Measurements from ENCODE around the gene MPZL1. TPM values are rescaled to one million over a fixed set of nuclear protein-coding genes. Genes with fewer than 3 reads are reported as not detected.

Gene MPZL1
- total and polyA plus RNA-seq, 2 of the 13 experiments (the other 11 are each of a cell fraction or from before 2014, with no cell fraction given): 38.0 to 68.7 TPM

DNA sequence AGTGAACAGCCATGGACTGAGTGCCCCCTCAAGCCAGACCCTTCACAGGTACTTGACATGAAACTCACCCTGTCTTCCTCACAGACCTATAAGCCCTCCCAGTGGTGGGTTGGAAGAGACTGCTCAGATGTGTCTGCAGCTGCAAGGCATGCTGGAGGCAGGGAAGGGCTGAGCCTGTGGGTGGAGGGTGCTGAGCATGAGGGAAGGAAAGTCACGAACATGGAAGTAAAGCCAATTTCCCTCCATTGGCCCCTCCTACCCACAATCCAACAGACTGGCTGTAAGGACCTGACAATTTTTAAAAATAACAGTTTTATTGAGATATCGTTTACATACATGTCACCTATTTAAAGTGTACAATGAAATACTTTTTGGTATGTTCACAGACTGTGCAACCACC, 47.6 kb upstream of the MPZL1 start:
- Histone ChIP-seq H3K9ac (ENCODE audit: insufficient read depth, low read depth, low read length) (no peak overlapping the region), H3K4me1 (ENCODE audit: insufficient read depth, low read length) (peaks cover 1% of the 10 kb centered on the region; the same call in 1 of the 2 replicates), H3K9me3 (ENCODE audit: low read length) (no peaks in the 10 kb centered on the region), H3K27me3 (ENCODE audit: control insufficient read depth in 1 of 2, insufficient read depth in 2 of 2, low read length in 2 of 2) (no peaks in the 10 kb centered on the region; a peak in 1 of 5 replicates), H3K27ac (ENCODE audit: extremely low read length, insufficient read depth, low read length) (no peak overlapping the region), H3K4me3 (replicated peaks in 1 of 3; ENCODE audit: insufficient read depth in 1 of 3, low read depth in 2 of 3, low read length in 3 of 3) (no peak overlapping the region), H3K36me3 (replicated peaks in 1 of 2; ENCODE audit: control insufficient read depth in 1 of 2, insufficient read depth in 2 of 2, low read length in 2 of 2) (no peaks in the 10 kb centered on the region), H3K79me2 (ENCODE audit: insufficient read depth, low read length) (no peaks in the 10 kb centered on the region), H2AFZ (ENCODE audit: low read length) (no peak overlapping the region), H4K20me1 (ENCODE audit: insufficient read depth, low read length) (no peaks in the 10 kb centered on the region), H3K4me2 (ENCODE audit: low read depth, low read length) (no peak overlapping the region)
- BruUV-seq (replicated peaks): no TSS peak
- TF ChIP-seq MXI1 (IDR thresholded peaks at IDR 0.05; ENCODE audit: borderline replicate concordance, low read depth, low read length) (no peak), ZNF160 (CRISPR knock-in tag; IDR thresholded peaks at IDR 0.05) (no peak), ZNF777 (CRISPR knock-in tag; IDR thresholded peaks at IDR 0.05) (no peak), ZNF251 (CRISPR knock-in tag; IDR thresholded peaks at IDR 0.05) (no peak), ZNF292 (CRISPR knock-in tag; IDR thresholded peaks at IDR 0.05; ENCODE audit: borderline replicate concordance, low read depth) (no peak), ZNF235 (CRISPR knock-in tag; IDR thresholded peaks at IDR 0.05; ENCODE audit: borderline replicate concordance) (no peak), SAFB2 (CRISPR knock-in tag; IDR thresholded peaks at IDR 0.05; ENCODE audit: borderline replicate concordance, low read depth) (no peak), MTA1 (CRISPR knock-in tag; IDR thresholded peaks at IDR 0.05; ENCODE audit: borderline replicate concordance) (no peak), ZNF101 (CRISPR knock-in tag; IDR thresholded peaks at IDR 0.05; ENCODE audit: borderline replicate concordance, low read depth) (no peak), IRF9 (CRISPR knock-in tag; IDR thresholded peaks at IDR 0.05; ENCODE audit: borderline replicate concordance) (no peak), KDM3A (CRISPR knock-in tag; IDR thresholded peaks at IDR 0.05; ENCODE audit: low read depth) (no peak), ZMYM4 (CRISPR knock-in tag; IDR thresholded peaks at IDR 0.05) (no peak), FOXM1 (CRISPR knock-in tag; IDR thresholded peaks at IDR 0.05) (no peak), ZNF335 (CRISPR knock-in tag; IDR thresholded peaks at IDR 0.05) (no peak), EED (CRISPR knock-in tag; IDR thresholded peaks at IDR 0.05) (no peak), ZNF121 (CRISPR knock-in tag; IDR thresholded peaks at IDR 0.05) (no peak)
- TF ChIP-seq, protein P1, sequence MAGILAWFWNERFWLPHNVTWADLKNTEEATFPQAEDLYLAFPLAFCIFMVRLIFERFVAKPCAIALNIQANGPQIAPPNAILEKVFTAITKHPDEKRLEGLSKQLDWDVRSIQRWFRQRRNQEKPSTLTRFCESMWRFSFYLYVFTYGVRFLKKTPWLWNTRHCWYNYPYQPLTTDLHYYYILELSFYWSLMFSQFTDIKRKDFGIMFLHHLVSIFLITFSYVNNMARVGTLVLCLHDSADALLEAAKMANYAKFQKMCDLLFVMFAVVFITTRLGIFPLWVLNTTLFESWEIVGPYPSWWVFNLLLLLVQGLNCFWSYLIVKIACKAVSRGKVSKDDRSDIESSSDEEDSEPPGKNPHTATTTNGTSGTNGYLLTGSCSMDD (CRISPR knock-in tag; IDR thresholded peaks at IDR 0.05): no peak
- TF ChIP-seq, protein P2, sequence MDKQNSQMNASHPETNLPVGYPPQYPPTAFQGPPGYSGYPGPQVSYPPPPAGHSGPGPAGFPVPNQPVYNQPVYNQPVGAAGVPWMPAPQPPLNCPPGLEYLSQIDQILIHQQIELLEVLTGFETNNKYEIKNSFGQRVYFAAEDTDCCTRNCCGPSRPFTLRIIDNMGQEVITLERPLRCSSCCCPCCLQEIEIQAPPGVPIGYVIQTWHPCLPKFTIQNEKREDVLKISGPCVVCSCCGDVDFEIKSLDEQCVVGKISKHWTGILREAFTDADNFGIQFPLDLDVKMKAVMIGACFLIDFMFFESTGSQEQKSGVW (CRISPR knock-in tag; IDR thresholded peaks at IDR 0.05; ENCODE audit: borderline replicate concordance): no peak
- in situ Hi-C loops (cut with HindIII; ENCODE audit: extremely low pct_ligation_motif_present, low pct_unique_long_range_greater_than_20kb) (no loop called here), intact Hi-C loops (cut with micrococcal nuclease; ENCODE audit: unreplicated experiment) (no loop called here)
- FAIRE-seq (no peak), ATAC-seq (no peak), DNase-seq (ENCODE audit: low spot score) (no peak)
- CTCF ChIA-PET (ENCODE audit: low intra/inter-chr PET ratio, low total read pairs): no interaction called here
- POLR2A ChIA-PET: no interaction called here
- WGBS (ENCODE audit: low lambda C conversion rate): 2% methylated on average over 2 of the region's 2 CpGs
